ENCODE measurements around the gene PDE6A.

The PDE6A gene

GRCh38 chr5:149808264-149808982, 136.2 kb downstream of the PDE6A start:
- DNase-seq: no peak

All from NCI-H524 (cell line).